ENCODE measurements around the gene PSMC6.

The PSMC6 gene

GRCh38 chr14:52730709-52731111 lies 23.7 kb downstream of the PSMC6 start:
- peak overlapping the region; percentile 90 to 99 for H3K4me3 ChIP-seq (ENCODE audit: low read depth in 1 of 2, low read length in 1 of 2)
- H3K27me3 ChIP-seq = no peaks in the 10 kb centered on the region
- no peak for TF ChIP-seq CTCF (IDR thresholded peaks at IDR 0.05)
- H3K36me3 ChIP-seq = peaks cover 14% of the 10 kb centered on the region
- H3K4me1 ChIP-seq (ENCODE audit: control insufficient read depth in 1 of 2, insufficient read depth in 1 of 2, low read depth in 1 of 2, low read length in 1 of 2) = peaks cover 21 to 36% of the 10 kb centered on the region in 2 experiments
- H3K9me3 ChIP-seq = no peaks in the 10 kb centered on the region
- H3K27ac ChIP-seq = peak overlapping the region; percentile 84

- Histone ChIP-seq H3K9me3 (no peaks in the 10 kb centered on the region), H3K36me3 (no peaks in the 10 kb centered on the region), H3K27me3 (no peaks in the 10 kb centered on the region), H3K4me3 (ENCODE audit: low read depth in 1 of 2, low read length in 1 of 2) (no peak overlapping the region), H3K4me1 (ENCODE audit: control insufficient read depth in 1 of 2, insufficient read depth in 1 of 2, low read depth in 1 of 2, low read length in 1 of 2) (peaks cover 25 to 44% of the 10 kb centered on the region in 2 experiments), H3K27ac (peak overlapping the region; percentile 45)
- no peak for TF ChIP-seq CTCF (IDR thresholded peaks at IDR 0.05)
Measured at GRCh38 chr14:52733824-52734223, 26.8 kb downstream of the PSMC6 start.

DNA sequence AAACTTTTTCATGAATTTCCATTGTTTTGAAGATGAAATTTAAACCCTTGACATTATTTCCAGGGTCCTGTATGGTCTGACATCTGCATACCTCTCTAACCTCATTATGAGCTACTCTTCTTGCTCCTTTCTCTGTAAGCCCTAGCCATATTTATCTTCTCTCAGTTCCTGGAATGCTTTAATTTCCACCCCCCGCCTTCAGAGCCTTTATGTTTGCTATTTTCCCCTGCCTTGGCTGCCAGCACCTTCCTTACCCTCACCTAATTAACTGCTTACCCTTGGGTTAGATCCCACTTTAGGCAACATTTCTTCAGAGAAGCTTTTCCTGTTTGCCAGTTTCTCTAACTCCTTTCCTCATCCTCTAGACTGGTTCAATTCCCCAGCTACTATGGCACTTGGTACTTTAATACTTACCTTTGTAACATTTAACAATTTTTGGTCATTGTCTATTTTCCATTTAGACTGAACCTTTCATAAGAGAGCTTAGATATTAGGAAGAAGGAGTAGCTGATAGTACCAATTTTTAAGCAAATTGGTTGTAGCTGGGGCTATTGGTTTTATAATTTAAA lies 29.0 kb downstream of the PSMC6 start:
- no peaks in the 10 kb centered on the region for H3K27me3 ChIP-seq
- no peaks in the 10 kb centered on the region for H3K9me3 ChIP-seq
- H3K36me3 ChIP-seq = no peaks in the 10 kb centered on the region
- peaks cover 13 to 28% of the 10 kb centered on the region in 2 experiments for H3K4me1 ChIP-seq (ENCODE audit: control insufficient read depth in 1 of 2, insufficient read depth in 1 of 2, low read depth in 1 of 2, low read length in 1 of 2)
- no peak for TF ChIP-seq CTCF (IDR thresholded peaks at IDR 0.05)
- H3K4me3 ChIP-seq (ENCODE audit: low read depth in 1 of 2, low read length in 1 of 2) = no peak overlapping the region
- H3K27ac ChIP-seq = peak overlapping the region; percentile 14

DNA sequence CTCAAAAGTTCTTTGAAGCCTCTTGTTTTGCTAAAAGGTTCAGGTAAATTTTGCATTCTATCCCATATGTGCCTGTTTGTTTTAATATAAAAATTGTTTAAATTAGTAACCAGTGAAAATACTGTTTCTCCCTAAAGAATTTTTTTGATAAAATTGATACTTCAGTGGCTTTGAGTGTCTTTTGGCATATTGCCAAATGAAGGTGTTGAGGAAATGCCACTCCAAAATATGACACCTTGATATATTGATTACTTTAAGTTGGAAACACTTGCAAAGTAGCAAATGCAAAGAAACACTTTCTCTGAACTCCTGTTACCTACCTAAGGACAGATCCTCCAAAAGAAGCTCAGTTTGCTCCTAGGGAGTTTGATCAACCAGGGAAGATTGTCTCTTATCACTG lies 31.4 kb downstream of the PSMC6 start:
- Histone ChIP-seq H3K36me3 (no peaks in the 10 kb centered on the region), H3K27ac (no peak overlapping the region), H3K4me1 (ENCODE audit: control insufficient read depth in 1 of 2, insufficient read depth in 1 of 2, low read depth in 1 of 2, low read length in 1 of 2) (peaks cover 23 to 43% of the 10 kb centered on the region in 2 experiments), H3K27me3 (no peaks in the 10 kb centered on the region), H3K4me3 (ENCODE audit: low read depth in 1 of 2, low read length in 1 of 2) (no peak overlapping the region), H3K9me3 (no peaks in the 10 kb centered on the region)
- no peak for TF ChIP-seq CTCF (IDR thresholded peaks at IDR 0.05)

DNA sequence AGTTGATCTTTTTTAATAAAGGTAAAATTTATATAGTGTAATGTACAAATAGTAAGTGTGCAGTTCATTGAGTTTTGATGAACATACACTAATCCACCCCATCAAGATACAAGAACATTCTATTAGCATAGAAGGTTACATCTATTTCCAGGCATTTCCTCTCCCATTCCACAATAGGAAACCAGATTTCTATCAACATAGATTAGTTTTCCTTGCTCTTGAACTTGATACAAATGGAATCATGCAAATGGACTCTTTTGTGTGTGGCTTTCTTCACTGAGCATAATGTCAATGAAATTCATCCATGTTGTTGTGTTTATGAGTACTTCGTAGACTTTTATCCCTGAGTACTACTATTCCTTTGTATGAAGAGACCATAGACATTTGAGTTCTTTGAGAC lies 33.8 kb downstream of the PSMC6 start:
- Histone ChIP-seq H3K9me3 (no peaks in the 10 kb centered on the region), H3K4me3 (ENCODE audit: low read depth in 1 of 2, low read length in 1 of 2) (no peak overlapping the region), H3K4me1 (ENCODE audit: control insufficient read depth in 1 of 2, insufficient read depth in 1 of 2, low read depth in 1 of 2, low read length in 1 of 2) (peaks cover 15 to 23% of the 10 kb centered on the region in 2 experiments), H3K27me3 (no peaks in the 10 kb centered on the region), H3K27ac (no peak overlapping the region), H3K36me3 (peaks cover 7% of the 10 kb centered on the region)
- TF ChIP-seq CTCF (IDR thresholded peaks at IDR 0.05) = no peak

Measured in neutrophil (primary cell).